GM21423 (cell line): Measurements from ENCODE around the gene RPS19.

Experiments
- ATAC-seq: cut with Tn5 transposase; IDR thresholded peaks from one replicate; pipeline ENCODE4 v1.9.1; 2021; ENCODE audit warnings: mild to moderate bottlenecking, moderate library complexity; ENCODE audit not compliant: unreplicated experiment

Gene RPS19

GRCh38 chr19:41859618-41860418 lies at the start of gene RPS19:
Gene RPS19, plus strand, starts transcription at chr19:41860255. Its CDS starts 520 bp downstream, at chr19:41860775.
- peak; percentile 76 for ATAC-seq

- no peak for ATAC-seq
Observed at GRCh38 chr19:41810301-41810700, 49.8 kb upstream of the RPS19 start.

GRCh38 chr19:41811036-41811435 lies 49.0 kb upstream of the RPS19 start:
- ATAC-seq: no peak

- ATAC-seq: no peak
Observed at GRCh38 chr19:41811981-41812380, 48.1 kb upstream of the RPS19 start.

GRCh38 chr19:41813911-41814310 lies 46.1 kb upstream of the RPS19 start:
- ATAC-seq: no peak

- ATAC-seq: no peak
Observed at GRCh38 chr19:41815301-41815700, 44.8 kb upstream of the RPS19 start.

- no peak for ATAC-seq
Observed at GRCh38 chr19:41816761-41817160, 43.3 kb upstream of the RPS19 start.

- ATAC-seq: no peak
Observed at GRCh38 chr19:41821003-41821735, 38.9 kb upstream of the RPS19 start.

GRCh38 chr19:41837981-41838708 lies 21.9 kb upstream of the RPS19 start:
- ATAC-seq: no peak

- ATAC-seq: no peak
Observed at GRCh38 chr19:41839211-41839610, 20.8 kb upstream of the RPS19 start.

GRCh38 chr19:41843371-41843770 lies 16.7 kb upstream of the RPS19 start:
- ATAC-seq: no peak

- no peak for ATAC-seq
Observed at GRCh38 chr19:41844601-41845000, 15.5 kb upstream of the RPS19 start, which contains the start of gene LYPD4. Gene LYPD4, minus strand, starts transcription at chr19:41844683. Its CDS starts 5,398 bp downstream, at chr19:41839285.

GRCh38 chr19:41845001-41845050 lies 15.2 kb upstream of the RPS19 start, which contains the start of gene DMRTC2:
Gene DMRTC2, plus strand, starts transcription at chr19:41845042. Its CDS starts 2,387 bp downstream, at chr19:41847429.
- ATAC-seq: no peak

GRCh38 chr19:41845051-41845590 lies 14.9 kb upstream of the RPS19 start:
- no peak for ATAC-seq

GRCh38 chr19:41847351-41848105 lies 12.5 kb upstream of the RPS19 start:
- no peak for ATAC-seq

- ATAC-seq: no peak
Observed at GRCh38 chr19:41848666-41849065, 11.4 kb upstream of the RPS19 start.

GRCh38 chr19:41849067-41849466 lies 11.0 kb upstream of the RPS19 start:
- ATAC-seq: no peak

GRCh38 chr19:41850381-41850780 lies 9.7 kb upstream of the RPS19 start:
- ATAC-seq: no peak

- no peak for ATAC-seq
Observed at GRCh38 chr19:41851456-41851855, 8.6 kb upstream of the RPS19 start.

- no peak for ATAC-seq
Observed at GRCh38 chr19:41853344-41853743, 6.7 kb upstream of the RPS19 start.

- ATAC-seq: no peak
Observed at GRCh38 chr19:41853768-41854167, 6.3 kb upstream of the RPS19 start.
